HG02678 (cell line): ENCODE measurements around the gene SLC25A53.
"Not testable (repeated sequence)": the region's sequence is repeated elsewhere in the genome, so short reads cannot be mapped to it uniquely, and the experiment has no call there.

ENCODE experiments used
- ATAC-seq: cut with Tn5 transposase; IDR thresholded peaks from one replicate; pipeline ENCODE4 v1.9.1; 2021; ENCODE audit warnings: mild to moderate bottlenecking, moderate library complexity; ENCODE audit not compliant: unreplicated experiment

SLC25A53 gene

GRCh38 chrX:104075778-104076445 is 80.9 kb downstream of the SLC25A53 start, which contains the start of gene TMSB15C:
TSS of gene TMSB15C (minus strand) at chrX:104076236.
- peak; percentile 100 for ATAC-seq

- ATAC-seq, result not testable (repeated sequence)
Observed at GRCh38 chrX:104062636-104063035, 94.2 kb downstream of the SLC25A53 start.

GRCh38 chrX:104054956-104055355 is 101.9 kb downstream of the SLC25A53 start:
- not testable (repeated sequence) for ATAC-seq
